SK-N-SH (cell line): ENCODE results near the gene MLKL.

Experiments
- CHD2 ChIP-seq: fragments of 150-350 bp; IDR thresholded peaks from 2 replicates; pipeline ENCODE4 v1.6.1; 2018; ENCODE audit warnings: low read length; ENCODE audit not compliant: partially characterized antibody
- CTCF ChIP-seq: fragments of 200-600 bp; sonication (generic); IDR thresholded peaks from 2 replicates; pipeline ENCODE4 v1.6.1; 2017; ENCODE audit warnings: antibody characterized with exemption, mild to moderate bottlenecking, moderate library complexity
- EZH2phosphoT487 ChIP-seq: fragments of 200-600 bp; sonication (generic); IDR thresholded peaks from 2 replicates; pipeline ENCODE4 v1.6.1; 2017; ENCODE audit warnings: low read depth, mixed run types, mild to moderate bottlenecking, antibody characterized with exemption, moderate library complexity, borderline replicate concordance
- JUND ChIP-seq: IDR thresholded peaks from 2 replicates; pipeline ENCODE4 v1.4.0; 2012
- MXI1 ChIP-seq: IDR thresholded peaks from 2 replicates; pipeline ENCODE4 v1.6.1; 2012; ENCODE audit warnings: mild to moderate bottlenecking, low read depth, low read length, improper control_type of control experiment
- NRF1 ChIP-seq: IDR thresholded peaks from 2 replicates; pipeline ENCODE4 v1.6.1; 2012; ENCODE audit warnings: low read depth, mild to moderate bottlenecking, low read length
- PBX3 ChIP-seq: IDR thresholded peaks from 2 replicates; pipeline ENCODE4; 2012
- POLR2AphosphoS5 ChIP-seq: IDR thresholded peaks from 2 replicates; pipeline ENCODE4 v1.6.1; 2012; ENCODE audit warnings: low read depth, low read length
- REST ChIP-seq: IDR thresholded peaks from 2 replicates; pipeline ENCODE4 v1.6.1; 2012; ENCODE audit warnings: mild to moderate bottlenecking, low read depth, low read length, moderate library complexity
- YY1 ChIP-seq: IDR thresholded peaks from 2 replicates; pipeline ENCODE4 v1.4.0; 2012; ENCODE audit warnings: low read depth, mild to moderate bottlenecking

- no peak for TF ChIP-seq CTCF
- no peak for TF ChIP-seq YY1
- no peak for TF ChIP-seq MXI1
- TF ChIP-seq CHD2, result no peak
- TF ChIP-seq NRF1, result no peak
- no peak for TF ChIP-seq PBX3
- TF ChIP-seq EZH2phosphoT487, result no peak
- no peak for TF ChIP-seq REST
- TF ChIP-seq JUND, result no peak
- TF ChIP-seq POLR2AphosphoS5, result no peak
Observed at GRCh38 chr16:74735162-74735452, 34.4 kb upstream of the MLKL start.
